Mucosa of stomach (tissue), 1 donor: ENCODE data around the gene CFC1B.
"Not testable (repeated sequence)": the region's sequence is repeated elsewhere in the genome, so short reads cannot be mapped to it uniquely, and the experiment has no call there.

ENCODE experiments used
- H3K27me3 ChIP-seq: one replicate; pipeline ENCODE4 v1.7.0; 2013; ENCODE audit warnings: mild to moderate bottlenecking, low read length; ENCODE audit not compliant: control insufficient read depth, insufficient read depth
- H3K36me3 ChIP-seq: one replicate; pipeline ENCODE4 v1.7.0; 2013; ENCODE audit warnings: low read length; ENCODE audit not compliant: control insufficient read depth, insufficient read depth
- H3K4me1 ChIP-seq: one replicate; pipeline ENCODE4 v1.7.0; 2013; ENCODE audit warnings: mild to moderate bottlenecking, low read length; ENCODE audit not compliant: control insufficient read depth, insufficient read depth
- H3K4me3 ChIP-seq: one replicate; pipeline ENCODE4 v1.7.0; 2013; ENCODE audit warnings: low read length
- H3K9ac ChIP-seq: one replicate; pipeline ENCODE4 v1.7.0; 2013; ENCODE audit warnings: mild to moderate bottlenecking, low read length, moderate library complexity
- H3K9me3 ChIP-seq: one replicate; pipeline ENCODE4 v1.7.0; 2013; ENCODE audit warnings: mild to moderate bottlenecking, low read length, moderate library complexity; ENCODE audit not compliant: control insufficient read depth
- donor health status: Pancreatic carcinoma.

Gene CFC1B

GRCh38 chr2:130536654-130537053, 15.6 kb downstream of the CFC1B start:
- not testable (repeated sequence) for H3K4me3 ChIP-seq, H3K9ac ChIP-seq, H3K27me3 ChIP-seq, H3K9me3 ChIP-seq, H3K36me3 ChIP-seq, H3K4me1 ChIP-seq

DNA sequence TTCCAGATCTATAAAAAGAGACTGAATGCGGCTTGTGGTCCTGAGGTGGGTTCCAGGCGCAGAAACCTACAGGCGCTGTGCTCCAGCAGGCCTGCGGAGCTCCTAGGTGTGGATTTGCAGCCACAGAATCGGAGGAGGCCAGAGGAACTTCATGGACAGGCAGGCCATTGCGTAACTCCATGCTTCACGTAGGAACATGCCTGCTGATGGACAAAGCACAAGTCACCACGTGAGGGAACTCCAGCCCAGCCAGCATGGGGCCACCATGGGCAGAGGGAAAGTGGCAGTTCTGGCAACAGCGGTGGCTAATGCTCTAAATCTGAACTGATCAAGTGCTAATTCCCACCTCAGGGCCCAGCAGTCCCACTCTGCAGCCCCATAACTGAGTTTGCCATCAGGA, 17.2 kb downstream of the CFC1B start:
- H3K9ac ChIP-seq, H3K4me3 ChIP-seq, H3K36me3 ChIP-seq, H3K9me3 ChIP-seq, H3K4me1 ChIP-seq, H3K27me3 ChIP-seq: not testable (repeated sequence)

GRCh38 chr2:130542789-130543188, 21.8 kb downstream of the CFC1B start:
- H3K9ac ChIP-seq, H3K4me1 ChIP-seq, H3K9me3 ChIP-seq, H3K4me3 ChIP-seq, H3K27me3 ChIP-seq, H3K36me3 ChIP-seq: not testable (repeated sequence)

GRCh38 chr2:130543785-130544528, 22.9 kb downstream of the CFC1B start:
- H3K9me3 ChIP-seq, H3K9ac ChIP-seq, H3K27me3 ChIP-seq, H3K4me1 ChIP-seq, H3K36me3 ChIP-seq, H3K4me3 ChIP-seq: not testable (repeated sequence)

DNA sequence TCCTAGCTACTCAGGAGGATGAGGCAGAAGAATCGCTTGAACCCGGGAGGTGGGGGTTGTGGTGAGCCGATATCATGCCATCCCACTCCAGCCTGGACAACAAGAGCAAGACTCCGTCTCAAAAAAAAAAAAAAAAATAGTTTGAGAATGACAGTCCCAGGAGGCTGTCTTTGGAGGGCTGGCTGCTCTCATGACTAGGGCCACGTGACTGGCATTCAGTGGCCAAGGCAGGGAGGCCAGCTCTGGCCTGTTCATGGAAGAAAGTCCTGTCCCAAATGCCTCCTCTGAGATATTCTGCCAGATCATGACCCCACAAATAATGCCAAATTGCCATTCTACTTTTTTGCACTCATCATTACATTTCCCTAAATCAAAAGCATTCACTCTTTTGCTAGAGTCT, 24.0 kb downstream of the CFC1B start:
- H3K9ac ChIP-seq, H3K4me1 ChIP-seq, H3K4me3 ChIP-seq, H3K9me3 ChIP-seq, H3K36me3 ChIP-seq, H3K27me3 ChIP-seq: not testable (repeated sequence)

- H3K9me3 ChIP-seq, H3K4me1 ChIP-seq, H3K27me3 ChIP-seq, H3K4me3 ChIP-seq, H3K9ac ChIP-seq, H3K36me3 ChIP-seq: not testable (repeated sequence)
Observed at GRCh38 chr2:130548418-130548817, 27.4 kb downstream of the CFC1B start.

DNA sequence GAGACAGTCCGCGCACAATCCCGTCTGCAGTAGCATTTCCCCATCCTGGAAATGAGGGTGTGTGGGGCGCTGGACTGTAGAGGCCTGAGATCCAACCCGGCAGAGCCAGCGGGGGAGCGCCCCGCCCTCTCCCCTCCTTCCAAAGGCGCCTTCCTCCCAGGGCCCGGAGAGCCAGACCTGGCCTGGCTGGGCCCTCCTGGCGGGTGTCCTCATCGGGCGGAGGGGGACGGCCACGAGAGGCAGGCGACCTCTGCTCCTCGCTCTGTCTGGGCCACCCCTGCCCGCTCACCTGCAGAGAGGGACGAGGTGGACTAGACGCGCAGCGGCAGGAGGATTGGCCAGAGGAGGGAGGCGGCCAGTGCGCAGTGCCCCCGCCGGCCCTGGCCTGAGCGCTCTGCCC, 28.5 kb downstream of the CFC1B start:
- H3K9ac ChIP-seq, H3K27me3 ChIP-seq, H3K4me3 ChIP-seq, H3K4me1 ChIP-seq, H3K36me3 ChIP-seq, H3K9me3 ChIP-seq: not testable (repeated sequence)

GRCh38 chr2:130554178-130554577, 33.2 kb downstream of the CFC1B start:
- H3K27me3 ChIP-seq, H3K9ac ChIP-seq, H3K4me3 ChIP-seq, H3K4me1 ChIP-seq, H3K9me3 ChIP-seq, H3K36me3 ChIP-seq: not testable (repeated sequence)

- not testable (repeated sequence) for H3K4me3 ChIP-seq, H3K4me1 ChIP-seq, H3K27me3 ChIP-seq, H3K9ac ChIP-seq, H3K9me3 ChIP-seq, H3K36me3 ChIP-seq
Observed at GRCh38 chr2:130556441-130556840, 35.4 kb downstream of the CFC1B start.

DNA sequence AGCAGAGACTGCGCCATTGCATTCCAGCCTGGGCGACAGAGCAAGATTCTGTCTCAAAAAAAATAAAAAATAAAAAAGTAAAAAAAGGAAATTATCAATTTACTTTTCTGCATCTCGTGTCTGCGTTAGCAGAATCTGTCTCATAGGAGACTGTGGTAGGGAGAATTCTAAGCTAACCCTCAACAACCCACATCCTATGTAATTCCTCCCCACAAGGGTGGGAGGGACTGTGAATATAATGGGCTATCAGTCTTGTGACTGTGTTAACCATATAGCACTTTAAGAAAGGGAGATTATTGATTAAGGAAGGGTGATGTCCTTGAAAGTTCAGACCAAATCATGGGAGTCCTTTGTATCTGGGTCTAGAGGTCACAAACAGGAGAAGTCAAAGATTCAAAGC, 45.1 kb downstream of the CFC1B start:
- not testable (repeated sequence) for H3K36me3 ChIP-seq, H3K9ac ChIP-seq, H3K4me1 ChIP-seq, H3K9me3 ChIP-seq, H3K27me3 ChIP-seq, H3K4me3 ChIP-seq

DNA sequence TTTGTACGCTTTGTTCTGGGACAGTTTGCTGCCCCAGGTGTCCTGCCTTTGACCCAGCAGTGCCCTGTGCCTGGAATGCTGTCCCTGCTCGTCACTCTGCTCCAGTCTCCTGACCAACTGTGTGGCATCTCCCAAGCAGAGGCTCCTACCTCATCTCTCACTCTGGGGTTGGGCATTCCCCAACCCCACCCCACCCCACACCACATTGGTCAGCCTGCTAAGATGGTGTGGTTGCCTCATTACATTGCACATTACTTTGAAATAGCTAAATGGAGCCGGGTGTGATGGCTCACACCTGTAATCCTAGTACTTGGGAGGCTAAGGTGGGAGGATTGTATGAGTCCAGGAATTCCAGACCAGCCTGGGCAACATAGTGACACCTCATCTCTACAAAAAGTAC, 50.9 kb downstream of the CFC1B start:
- H3K4me1 ChIP-seq, H3K36me3 ChIP-seq, H3K4me3 ChIP-seq, H3K9me3 ChIP-seq, H3K27me3 ChIP-seq, H3K9ac ChIP-seq: not testable (repeated sequence)

DNA sequence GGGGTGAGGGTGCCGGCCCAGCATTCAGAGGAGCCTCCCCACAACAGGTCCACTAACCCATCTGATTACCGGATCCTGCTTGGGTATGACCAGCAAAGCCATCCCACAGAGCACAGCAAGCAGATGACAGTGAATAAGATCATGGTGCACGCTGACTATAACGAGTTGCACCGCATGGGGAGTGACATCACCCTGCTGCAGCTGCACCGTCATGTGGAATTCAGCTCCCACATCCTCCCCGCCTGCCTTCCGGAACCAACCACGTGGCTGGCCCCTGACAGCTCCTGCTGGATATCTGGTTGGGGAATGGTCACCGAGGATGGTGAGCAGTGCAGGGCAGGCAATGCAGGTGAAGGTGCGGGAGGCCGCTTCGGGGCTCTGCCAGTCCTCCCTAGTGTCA, 53.2 kb downstream of the CFC1B start:
- not testable (repeated sequence) for H3K9ac ChIP-seq

GRCh38 chr2:130576209-130576784, 55.3 kb downstream of the CFC1B start:
- H3K4me1 ChIP-seq, H3K9me3 ChIP-seq, H3K36me3 ChIP-seq, H3K27me3 ChIP-seq, H3K4me3 ChIP-seq, H3K9ac ChIP-seq: not testable (repeated sequence)

More for the DNA sequence above, 53.2 kb downstream of the CFC1B start:
- H3K36me3 ChIP-seq, H3K9me3 ChIP-seq, H3K4me3 ChIP-seq, H3K27me3 ChIP-seq, H3K4me1 ChIP-seq: not testable (repeated sequence)
